RCC 7860 (cell line): ENCODE results near the gene TBC1D20.
A peak's percentile ranks its signal among the peaks of the same experiment; 100 is the strongest.
"Not testable (repeated sequence)": the region's sequence is repeated elsewhere in the genome, so short reads cannot be mapped to it uniquely, and the experiment has no call there.

ENCODE experiments used
- DNase-seq: peaks from one replicate; pipeline ENCODE4 v3.0.0-alpha.2; 2015; ENCODE audit warnings: low spot score
- FAIRE-seq: peaks from 2 replicates; lab custom pipeline; 2012; peaks lifted over from hg19 to GRCh38; lab: Jason Lieb, UNC

The TBC1D20 gene, protein sequence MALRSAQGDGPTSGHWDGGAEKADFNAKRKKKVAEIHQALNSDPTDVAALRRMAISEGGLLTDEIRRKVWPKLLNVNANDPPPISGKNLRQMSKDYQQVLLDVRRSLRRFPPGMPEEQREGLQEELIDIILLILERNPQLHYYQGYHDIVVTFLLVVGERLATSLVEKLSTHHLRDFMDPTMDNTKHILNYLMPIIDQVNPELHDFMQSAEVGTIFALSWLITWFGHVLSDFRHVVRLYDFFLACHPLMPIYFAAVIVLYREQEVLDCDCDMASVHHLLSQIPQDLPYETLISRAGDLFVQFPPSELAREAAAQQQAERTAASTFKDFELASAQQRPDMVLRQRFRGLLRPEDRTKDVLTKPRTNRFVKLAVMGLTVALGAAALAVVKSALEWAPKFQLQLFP

GRCh38 chr20:462199-462991, at the start of gene TBC1D20:
TBC1D20 (minus strand) TSS chr20:462533; CDS start chr20:462405, 128 bp downstream.
- FAIRE-seq (no peak), DNase-seq (peak; percentile 58)

DNA sequence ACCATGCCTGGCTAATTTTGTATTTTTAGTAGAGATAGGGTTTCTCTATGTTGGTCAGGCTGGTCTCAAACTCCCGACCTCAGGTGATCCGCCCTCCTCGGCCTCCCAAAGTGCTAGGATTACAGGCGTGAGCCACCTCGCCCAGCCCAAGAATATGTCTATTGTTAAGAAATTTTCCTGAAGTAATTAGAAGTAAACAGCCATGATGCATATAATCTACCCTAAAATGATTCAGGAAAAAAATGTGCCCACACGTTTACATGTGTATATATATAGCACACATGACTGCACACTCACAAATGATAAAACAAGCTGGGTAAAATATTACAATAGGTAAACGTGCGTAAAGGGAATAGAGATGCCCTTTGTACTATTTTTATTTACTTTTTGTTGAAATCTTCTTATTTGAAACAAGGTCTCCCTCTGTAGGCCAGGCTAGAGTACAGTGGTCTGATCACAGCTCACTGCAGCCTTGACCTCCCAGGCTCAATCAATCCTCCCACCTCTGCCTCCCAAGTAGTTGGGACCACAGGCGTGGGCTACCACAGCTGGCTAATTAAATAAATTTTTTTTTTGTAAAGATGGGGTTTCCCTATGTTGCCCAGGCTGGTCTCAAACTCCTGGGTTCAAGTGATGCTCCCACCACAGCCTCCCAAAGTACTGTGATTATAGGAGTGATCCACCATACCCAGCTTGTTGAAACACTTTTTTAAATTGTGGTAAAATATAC, 48.2 kb upstream of the TBC1D20 start:
- not testable (repeated sequence) for FAIRE-seq, DNase-seq

DNA sequence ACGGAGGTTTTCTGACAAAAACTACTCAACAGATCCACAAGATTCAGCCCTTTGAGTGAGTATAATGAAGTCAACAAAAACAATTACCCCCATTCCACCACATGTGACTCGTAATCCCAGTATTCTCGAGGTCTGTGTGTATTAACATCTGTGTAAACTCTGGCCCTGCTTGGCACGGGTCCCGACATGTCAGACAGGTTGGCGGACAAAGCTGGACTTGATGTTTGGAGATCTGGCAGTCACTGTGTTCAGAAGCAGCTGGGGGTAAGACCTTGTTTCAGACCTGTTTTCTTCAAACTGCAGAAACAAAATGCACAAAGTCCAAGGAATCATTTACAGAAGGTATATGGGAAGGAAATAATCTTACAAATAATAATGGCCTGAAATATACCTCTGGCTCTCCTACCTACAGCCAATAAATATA, 46.0 kb upstream of the TBC1D20 start:
- not testable (repeated sequence) for FAIRE-seq, DNase-seq

- DNase-seq, result no peak
- no peak for FAIRE-seq
Measured at GRCh38 chr20:507761-508332, 45.5 kb upstream of the TBC1D20 start.

DNA sequence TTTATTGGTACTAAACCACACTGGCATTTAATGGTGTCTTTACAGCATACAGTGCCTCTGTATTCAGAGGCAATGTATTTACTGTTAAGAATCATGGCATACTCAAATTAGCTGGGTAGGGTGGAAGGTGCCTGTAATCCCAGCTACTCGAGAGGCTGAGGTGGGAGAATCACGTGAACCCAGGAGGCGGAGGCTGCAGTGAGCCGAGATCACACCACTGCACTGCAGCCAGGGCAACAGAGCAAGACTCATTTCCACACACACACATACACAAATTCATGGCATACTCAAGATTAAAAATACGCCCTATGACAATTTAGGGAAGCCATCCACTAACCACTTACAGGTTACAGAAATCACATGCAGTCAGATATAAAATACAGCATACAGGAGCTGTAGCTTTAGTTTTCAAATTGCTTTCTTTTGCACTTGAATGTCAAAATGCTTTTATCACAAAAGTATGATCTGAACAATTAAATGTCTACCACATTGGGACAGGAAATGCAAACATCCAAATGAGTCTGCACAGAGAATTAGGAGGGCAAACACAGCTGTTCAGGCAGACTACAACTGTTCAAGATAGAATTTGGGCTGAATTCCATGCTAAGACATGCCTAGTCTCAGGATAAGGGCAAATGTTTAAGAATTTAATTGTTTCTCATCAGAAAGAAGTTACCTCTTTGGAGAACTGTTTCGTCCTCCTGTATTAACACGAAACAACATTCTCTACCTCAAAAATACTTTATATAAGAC, 44.8 kb upstream of the TBC1D20 start:
- DNase-seq (no peak), FAIRE-seq (no peak)

- FAIRE-seq, result no peak
Measured at GRCh38 chr20:504632-505075, 42.3 kb upstream of the TBC1D20 start.

DNA sequence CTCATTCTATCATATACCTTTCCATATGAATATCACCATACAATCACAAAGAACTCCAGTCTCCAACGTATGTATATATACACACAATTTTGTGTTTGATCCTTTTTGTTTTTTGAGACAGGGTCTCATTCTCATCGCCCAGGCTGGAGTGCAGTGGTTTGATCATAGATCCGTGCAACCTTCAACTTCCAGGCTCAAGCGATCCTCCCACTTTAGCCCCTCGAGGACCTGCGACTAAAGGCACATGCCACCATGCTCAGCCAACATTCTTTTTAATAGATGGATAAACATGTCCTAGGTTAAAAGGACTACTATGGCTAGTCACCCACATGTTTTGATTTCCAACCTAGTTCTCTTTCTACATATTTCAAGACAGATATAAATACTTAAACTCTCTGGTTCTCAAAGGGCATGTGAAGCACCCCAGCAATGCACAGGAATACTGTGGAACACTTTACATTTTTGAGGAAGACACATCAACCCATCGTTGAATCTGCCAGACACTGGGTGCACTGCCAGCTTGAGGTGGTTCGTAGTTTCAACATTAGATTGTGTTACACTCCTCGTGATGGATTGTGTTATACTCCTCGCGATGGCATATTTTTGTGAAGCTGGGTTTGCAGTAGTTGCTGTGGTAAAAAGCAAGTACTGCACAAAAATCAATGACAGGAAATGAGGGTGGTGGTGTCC, 40.9 kb upstream of the TBC1D20 start:
- FAIRE-seq (no peak), DNase-seq (no peak)

More at GRCh38 chr20:504632-505075, 42.3 kb upstream of the TBC1D20 start:
- DNase-seq, result no peak

- DNase-seq, result no peak
- FAIRE-seq, result no peak
Measured at GRCh38 chr20:497979-498378, 35.6 kb upstream of the TBC1D20 start.

DNA sequence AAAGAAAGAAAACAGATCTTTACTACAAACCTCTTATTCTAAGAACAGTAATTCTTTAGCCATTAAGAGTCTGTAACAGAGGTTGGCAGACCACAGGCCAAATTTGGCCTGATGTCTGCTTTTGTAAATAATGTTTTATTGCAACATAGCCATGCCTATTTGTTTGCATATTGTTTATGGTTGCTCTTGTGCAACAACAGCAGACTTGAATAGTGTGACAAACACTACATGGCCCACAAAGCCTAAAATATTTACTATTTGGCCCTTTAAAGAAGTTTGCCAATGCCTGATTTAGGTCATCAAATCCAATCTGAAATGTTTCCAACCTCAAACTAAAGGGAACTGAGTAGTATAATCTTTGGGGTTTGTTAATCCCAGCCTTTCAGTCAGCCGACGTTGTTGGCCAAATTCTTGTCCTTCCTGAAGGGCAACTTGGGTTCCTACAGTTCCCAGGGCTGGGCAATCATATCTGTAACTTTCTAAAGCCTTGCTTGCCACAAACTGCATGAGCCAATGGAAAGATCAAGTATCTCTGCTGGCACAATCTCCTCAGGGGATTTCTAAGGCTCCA, 33.9 kb upstream of the TBC1D20 start:
- FAIRE-seq (no peak), DNase-seq (no peak)

GRCh38 chr20:492159-492558, 29.8 kb upstream of the TBC1D20 start:
- FAIRE-seq (no peak), DNase-seq (no peak)

- FAIRE-seq (no peak), DNase-seq (no peak)
Measured at GRCh38 chr20:487655-488054, 25.3 kb upstream of the TBC1D20 start.

- FAIRE-seq (no peak), DNase-seq (no peak)
Measured at GRCh38 chr20:483815-484644, 21.7 kb upstream of the TBC1D20 start.

GRCh38 chr20:481167-481566, 18.8 kb upstream of the TBC1D20 start:
- DNase-seq, result no peak
- no peak for FAIRE-seq

DNA sequence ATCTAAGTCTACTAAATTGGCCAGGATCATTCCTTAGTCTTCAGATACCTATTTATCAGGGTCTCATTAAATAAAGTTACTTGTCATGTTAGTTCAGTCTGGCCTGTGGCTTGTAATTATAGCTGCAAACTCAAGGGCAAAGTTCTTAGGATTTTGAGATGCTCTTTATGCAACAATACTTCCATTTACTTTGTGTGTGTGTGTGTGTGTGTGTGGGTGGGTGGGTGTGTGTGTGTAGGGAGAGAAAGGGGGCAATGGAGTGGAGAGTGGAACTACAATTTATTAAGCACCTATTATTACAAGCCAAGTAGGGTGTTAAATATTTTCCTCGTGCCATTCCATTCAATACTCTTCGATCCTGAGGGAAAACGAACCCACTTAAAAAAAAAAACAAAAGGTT, 17.7 kb upstream of the TBC1D20 start:
- FAIRE-seq, result no peak
- no peak for DNase-seq

- DNase-seq (no peak), FAIRE-seq (no peak)
Measured at GRCh38 chr20:479487-479886, 17.2 kb upstream of the TBC1D20 start.

DNA sequence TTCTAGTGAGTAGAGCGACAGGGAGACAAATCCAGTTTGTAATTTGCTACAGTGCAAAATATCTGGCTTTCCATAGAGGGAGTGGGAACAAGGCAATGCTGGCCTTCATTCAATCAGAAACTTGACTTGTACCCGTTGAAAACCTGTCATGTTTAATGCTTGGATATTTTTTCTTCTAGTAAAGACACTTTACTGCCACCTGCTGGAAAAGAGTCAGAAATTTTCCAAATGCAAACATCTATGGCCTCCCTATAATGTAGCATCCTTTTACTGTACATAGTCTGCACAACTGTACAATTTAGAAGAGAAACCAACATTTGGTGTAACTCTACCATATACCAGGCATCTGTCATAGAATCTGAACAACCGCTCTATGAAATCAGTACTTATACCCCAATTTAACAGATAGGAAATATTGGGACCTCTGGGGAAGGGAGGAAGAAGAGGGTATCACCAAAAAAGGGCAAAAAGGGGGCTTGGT, 16.7 kb upstream of the TBC1D20 start:
- FAIRE-seq (peak; percentile 69), DNase-seq (peak; percentile 57)

- FAIRE-seq (no peak), DNase-seq (no peak)
Measured at GRCh38 chr20:478010-478948, 15.9 kb upstream of the TBC1D20 start.
